NOMO-1 treated with DMSO at 0.1 percent for 48 hours (cell line): ENCODE measurements around the gene RAB33A.
"Not testable (repeated sequence)": the region's sequence is repeated elsewhere in the genome, so short reads cannot be mapped to it uniquely, and the experiment has no call there.

Experiments used
- DNase-seq: peaks from one replicate; lab custom pipeline; 2025; ENCODE audit not compliant: unreplicated experiment; lab: John Stamatoyannopoulos, UW

Gene RAB33A

DNA sequence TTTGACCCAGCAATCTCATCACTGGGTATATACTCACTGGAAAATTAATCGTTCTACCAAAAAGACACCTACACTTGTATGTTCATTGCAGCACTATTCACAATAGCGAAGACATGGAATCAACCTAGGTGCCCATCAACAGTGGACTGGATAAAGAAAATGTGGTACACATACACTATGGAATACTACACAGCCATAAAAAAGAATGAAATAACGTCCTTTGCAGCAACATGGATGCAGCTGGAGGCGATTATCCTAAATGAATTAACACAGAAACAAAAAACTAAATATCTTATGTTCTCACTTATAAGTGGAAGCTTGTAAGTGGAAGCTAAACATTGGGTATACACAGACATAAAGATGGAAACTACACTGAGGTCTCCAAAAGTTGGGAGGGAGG lies 59.4 kb downstream of the RAB33A start:
- not testable (repeated sequence) for DNase-seq
